ENCODE measurements around the gene ODAD2. TPM values are rescaled to one million over a fixed set of nuclear protein-coding genes. Genes with fewer than 3 reads are reported as not detected.

Gene ODAD2
- total RNA-seq, 4 donors from 2014 or later, result 2.4 to 4.7 (median 2.9) TPM; not detected in 1

DNA sequence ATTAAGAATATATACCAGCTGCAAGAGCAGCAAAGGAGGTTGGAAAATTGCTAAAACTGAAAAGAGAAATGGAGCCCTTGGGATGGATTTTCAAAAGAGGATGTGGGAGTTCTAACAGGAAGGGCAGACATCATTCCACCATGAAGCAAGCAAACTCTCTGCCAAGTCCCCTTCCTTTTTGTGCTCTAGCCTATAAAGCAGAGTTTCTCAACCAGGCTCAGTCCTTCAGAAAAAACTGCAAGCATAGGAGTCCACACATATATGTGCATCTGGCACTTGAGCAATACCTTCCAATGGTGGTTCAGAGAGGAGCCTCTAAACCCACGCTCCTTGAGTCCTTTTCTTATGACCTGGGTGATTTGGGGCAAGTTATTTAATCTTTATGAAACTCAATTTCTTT, 154.7 kb downstream of the ODAD2 start:
- intact Hi-C loops (cut with DNase I; ENCODE audit: low total_unique reads), result no loop called here
- H3K4me1 ChIP-seq, result no peaks in the 10 kb centered on the region
- no peak overlapping the region for H3K27ac ChIP-seq
- no peaks in the 10 kb centered on the region for H3K36me3 ChIP-seq
- no peak for TF ChIP-seq POLR2A (IDR thresholded peaks at IDR 0.05)
- TF ChIP-seq, protein P1, sequence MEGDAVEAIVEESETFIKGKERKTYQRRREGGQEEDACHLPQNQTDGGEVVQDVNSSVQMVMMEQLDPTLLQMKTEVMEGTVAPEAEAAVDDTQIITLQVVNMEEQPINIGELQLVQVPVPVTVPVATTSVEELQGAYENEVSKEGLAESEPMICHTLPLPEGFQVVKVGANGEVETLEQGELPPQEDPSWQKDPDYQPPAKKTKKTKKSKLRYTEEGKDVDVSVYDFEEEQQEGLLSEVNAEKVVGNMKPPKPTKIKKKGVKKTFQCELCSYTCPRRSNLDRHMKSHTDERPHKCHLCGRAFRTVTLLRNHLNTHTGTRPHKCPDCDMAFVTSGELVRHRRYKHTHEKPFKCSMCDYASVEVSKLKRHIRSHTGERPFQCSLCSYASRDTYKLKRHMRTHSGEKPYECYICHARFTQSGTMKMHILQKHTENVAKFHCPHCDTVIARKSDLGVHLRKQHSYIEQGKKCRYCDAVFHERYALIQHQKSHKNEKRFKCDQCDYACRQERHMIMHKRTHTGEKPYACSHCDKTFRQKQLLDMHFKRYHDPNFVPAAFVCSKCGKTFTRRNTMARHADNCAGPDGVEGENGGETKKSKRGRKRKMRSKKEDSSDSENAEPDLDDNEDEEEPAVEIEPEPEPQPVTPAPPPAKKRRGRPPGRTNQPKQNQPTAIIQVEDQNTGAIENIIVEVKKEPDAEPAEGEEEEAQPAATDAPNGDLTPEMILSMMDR (IDR thresholded peaks at IDR 0.05), result no peak
- H3K9me3 ChIP-seq, result no peaks in the 10 kb centered on the region
- H3K27me3 ChIP-seq, result no peaks in the 10 kb centered on the region
- DNase-seq, result no peak
- no peak overlapping the region for H3K4me3 ChIP-seq

DNA sequence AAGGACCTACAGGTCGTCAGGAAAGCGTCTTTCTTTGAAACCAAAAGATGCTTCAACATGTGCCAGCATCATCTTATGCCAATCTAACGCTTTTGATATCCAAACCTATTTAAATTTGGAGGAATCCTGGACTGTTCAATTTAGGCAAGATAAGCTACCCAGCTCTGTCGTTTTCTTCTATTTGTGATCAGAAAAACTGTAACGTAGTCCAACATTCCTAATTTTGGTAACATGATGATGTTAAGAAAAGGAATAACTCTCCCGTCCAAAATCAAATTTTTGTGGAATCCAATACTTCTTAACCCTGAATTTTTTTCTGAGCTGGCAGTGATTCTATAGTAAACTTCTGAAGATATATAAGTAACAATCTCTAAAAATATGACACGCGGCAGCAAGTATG, 160.0 kb downstream of the ODAD2 start:
- Histone ChIP-seq H3K9me3 (no peaks in the 10 kb centered on the region), H3K36me3 (no peaks in the 10 kb centered on the region), H3K27ac (no peak overlapping the region), H3K27me3 (no peaks in the 10 kb centered on the region), H3K4me1 (peaks cover 0 to 5% of the 10 kb centered on the region in 2 donors), H3K4me3 (no peak overlapping the region)
- no peak for DNase-seq
- intact Hi-C loops (cut with DNase I; ENCODE audit: low total_unique reads), result no loop called here
- TF ChIP-seq, protein P1 (IDR thresholded peaks at IDR 0.05), result no peak
- no peak for TF ChIP-seq POLR2A (IDR thresholded peaks at IDR 0.05)

DNA sequence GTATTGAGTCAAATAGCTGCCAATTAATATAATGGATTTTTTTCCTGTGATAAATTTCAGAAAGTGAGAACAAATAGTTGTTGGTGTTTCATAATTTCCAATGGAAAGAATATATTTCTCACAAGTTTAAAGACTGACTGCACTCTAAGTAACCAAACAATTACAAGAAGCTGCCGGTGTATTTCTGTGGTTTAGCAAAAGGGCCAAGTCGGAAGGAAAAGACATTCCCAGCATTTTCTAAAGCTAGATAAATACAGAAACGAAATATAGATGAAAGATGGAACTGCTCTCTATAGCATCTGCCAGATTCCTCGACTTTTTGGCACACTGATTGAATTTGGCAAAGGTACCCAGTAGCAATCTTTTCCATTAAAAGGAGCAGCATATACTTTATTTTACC, 160.5 kb downstream of the ODAD2 start:
- no peaks in the 10 kb centered on the region for H3K27me3 ChIP-seq
- no peaks in the 10 kb centered on the region for H3K9me3 ChIP-seq
- H3K36me3 ChIP-seq, result no peaks in the 10 kb centered on the region
- peaks cover 0 to 5% of the 10 kb centered on the region in 2 donors for H3K4me1 ChIP-seq
- TF ChIP-seq, protein P1 (IDR thresholded peaks at IDR 0.05), result no peak
- no peak for TF ChIP-seq POLR2A (IDR thresholded peaks at IDR 0.05)
- no peak overlapping the region for H3K4me3 ChIP-seq
- intact Hi-C loops (cut with DNase I; ENCODE audit: low total_unique reads), result no loop called here
- no peak overlapping the region for H3K27ac ChIP-seq
- no peak for DNase-seq

DNA sequence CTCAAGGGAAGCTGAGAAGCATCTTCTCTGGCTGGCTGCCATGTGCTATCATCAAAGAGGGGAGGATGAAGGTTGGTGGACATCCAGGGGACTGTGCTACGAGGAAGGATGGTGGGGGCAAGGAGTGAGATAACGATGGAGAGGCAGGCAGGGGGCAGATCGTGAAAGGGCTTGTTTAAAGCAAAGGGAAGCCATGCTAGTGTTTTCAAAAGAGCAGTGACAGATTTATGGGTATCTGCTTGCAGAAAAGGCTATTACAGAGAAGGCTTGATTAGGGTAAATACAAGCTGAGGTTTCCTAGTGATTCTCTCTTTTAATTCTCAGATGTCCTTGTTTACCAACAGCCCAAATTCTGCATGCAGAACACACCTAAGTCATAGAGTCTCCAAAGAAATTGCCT, 164.4 kb downstream of the ODAD2 start:
- Histone ChIP-seq H3K36me3 (no peaks in the 10 kb centered on the region), H3K27me3 (no peaks in the 10 kb centered on the region), H3K27ac (no peak overlapping the region), H3K9me3 (no peaks in the 10 kb centered on the region), H3K4me3 (no peak overlapping the region), H3K4me1 (peaks cover 0 to 5% of the 10 kb centered on the region in 2 donors)
- no peak for DNase-seq
- TF ChIP-seq, protein P1 (IDR thresholded peaks at IDR 0.05), result no peak
- TF ChIP-seq POLR2A (IDR thresholded peaks at IDR 0.05), result no peak
- intact Hi-C loops (cut with DNase I; ENCODE audit: low total_unique reads), result no loop called here

DNA sequence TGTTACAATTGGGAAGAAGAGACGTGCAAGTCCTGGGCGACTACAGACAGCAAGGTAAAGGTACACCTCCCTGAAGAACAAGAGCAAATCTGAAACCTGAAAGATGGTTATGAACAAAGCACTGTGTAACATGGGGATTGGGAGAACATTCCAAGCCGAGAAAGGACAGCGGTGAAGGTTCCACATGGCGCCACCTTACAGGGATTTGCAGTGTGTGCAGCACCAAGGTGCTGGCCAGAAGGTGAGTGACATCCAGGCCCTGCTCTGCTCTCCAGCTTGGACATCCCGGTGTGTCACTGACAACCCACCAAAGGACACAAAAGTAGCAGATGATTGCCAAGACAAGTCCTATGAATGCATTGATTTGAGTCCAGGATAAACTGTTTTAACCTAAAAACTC, 165.1 kb downstream of the ODAD2 start:
- Histone ChIP-seq H3K4me3 (no peak overlapping the region), H3K27me3 (no peaks in the 10 kb centered on the region), H3K36me3 (no peaks in the 10 kb centered on the region), H3K4me1 (peaks cover 0 to 5% of the 10 kb centered on the region in 2 donors), H3K27ac (no peak overlapping the region), H3K9me3 (no peaks in the 10 kb centered on the region)
- intact Hi-C loops (cut with DNase I; ENCODE audit: low total_unique reads), result no loop called here
- TF ChIP-seq POLR2A (IDR thresholded peaks at IDR 0.05), result no peak
- TF ChIP-seq, protein P1 (IDR thresholded peaks at IDR 0.05), result no peak
- DNase-seq, result no peak
